HepG2 (cell line): Measurements from ENCODE around the gene BATF2. TPM values are rescaled to one million over a fixed set of nuclear protein-coding genes. Genes with fewer than 3 reads are reported as not detected.

Experiments used
- CCDC6 ChIP-seq: sonication (generic); formaldehyde crosslinking; IDR thresholded peaks from 2 replicates; pipeline ENCODE4 v1.8.1; 2022; ENCODE audit warnings: mild to moderate bottlenecking, missing genetic modification reagents, moderate library complexity
- DMAP1 ChIP-seq: IDR thresholded peaks from 2 replicates; pipeline ENCODE4 v1.6.1; 2016
- FOXA3 ChIP-seq: IDR thresholded peaks from 2 replicates; pipeline ENCODE4 v1.6.1; 2016; ENCODE audit warnings: missing genetic modification reagents, missing compliant biosample characterization
- FOXM1 ChIP-seq: sonication (generic); formaldehyde crosslinking; IDR thresholded peaks from 2 replicates; pipeline ENCODE4 v1.5.0; 2020; ENCODE audit warnings: missing genetic modification reagents
- GATAD1 ChIP-seq: IDR thresholded peaks from 2 replicates; pipeline ENCODE4 v1.6.1; 2016; ENCODE audit warnings: missing genetic modification reagents, missing compliant biosample characterization
- HMGXB4 ChIP-seq, 2 experiments: sonication (generic) in 1 of 2; formaldehyde crosslinking in 1 of 2; IDR thresholded peaks; 2 replicates each; pipeline versions ENCODE4 v1.4.0 to v1.6.1; 2018 to 2020; ENCODE audit warnings: missing genetic modification reagents in 2 of 2, borderline replicate concordance in 1 of 2, low read depth in 1 of 2, mild to moderate bottlenecking in 1 of 2, missing biosample characterization in 1 of 2
- JUNB ChIP-seq: sonication (generic); formaldehyde crosslinking; IDR thresholded peaks from 2 replicates; pipeline ENCODE4 v1.8.0; 2022; ENCODE audit warnings: missing genetic modification reagents, mild to moderate bottlenecking, borderline replicate concordance
- MIER3 ChIP-seq: IDR thresholded peaks from 2 replicates; pipeline ENCODE4 v1.6.1; 2016; ENCODE audit warnings: missing compliant biosample characterization, borderline replicate concordance
- RARG ChIP-seq: sonication (generic); formaldehyde crosslinking; IDR thresholded peaks from 2 replicates; pipeline ENCODE4 v1.4.0; 2020; ENCODE audit warnings: low read depth, mild to moderate bottlenecking, missing genetic modification reagents
- REPIN1 ChIP-seq: sonication (generic); formaldehyde crosslinking; IDR thresholded peaks from 2 replicates; pipeline ENCODE4 v1.8.0; 2022; ENCODE audit warnings: missing genetic modification reagents, low read depth, mild to moderate bottlenecking, borderline replicate concordance
- SNAPC5 ChIP-seq: sonication (generic); formaldehyde crosslinking; IDR thresholded peaks from 2 replicates; pipeline ENCODE4 v1.8.1; 2023; ENCODE audit warnings: mild to moderate bottlenecking, missing genetic modification reagents, borderline replicate concordance
- SOX5 ChIP-seq: IDR thresholded peaks from 2 replicates; pipeline ENCODE4 v1.6.1; 2016; ENCODE audit warnings: borderline replicate concordance
- SOX6 ChIP-seq, 2 experiments: fragments of 450-650 bp in 1 of 2; sonication (generic) in 1 of 2; formaldehyde crosslinking in 1 of 2; IDR thresholded peaks; 2 replicates each; pipeline versions ENCODE4 v1.4.0 to v1.6.1; 2017 to 2020; ENCODE audit warnings: antibody characterized with exemption in 1 of 2, mild to moderate bottlenecking in 1 of 2, missing genetic modification reagents in 1 of 2
- TCF7 ChIP-seq: sonication (generic); IDR thresholded peaks from 2 replicates; pipeline ENCODE4 v1.6.1; 2016; ENCODE audit warnings: antibody characterized with exemption, low read depth
- TFDP1 ChIP-seq: IDR thresholded peaks from 2 replicates; pipeline ENCODE4 v1.6.1; 2016; ENCODE audit warnings: missing compliant biosample characterization, missing genetic modification reagents, borderline replicate concordance
- ZFX ChIP-seq: sonication (generic); formaldehyde crosslinking; IDR thresholded peaks from 2 replicates; pipeline ENCODE4 v1.4.0; 2020; ENCODE audit warnings: mild to moderate bottlenecking, low read depth, missing genetic modification reagents, moderate library complexity
- ZFYVE20 ChIP-seq: sonication (generic); formaldehyde crosslinking; IDR thresholded peaks from 2 replicates; pipeline ENCODE4 v1.8.0; 2023; ENCODE audit warnings: low read depth, mild to moderate bottlenecking, moderate library complexity, missing genetic modification reagents, borderline replicate concordance
- ZMYM4 ChIP-seq: sonication (generic); formaldehyde crosslinking; IDR thresholded peaks from 2 replicates; pipeline ENCODE4 v1.8.1; 2023; ENCODE audit warnings: mild to moderate bottlenecking, missing genetic modification reagents
- ZNF18 ChIP-seq: sonication (generic); formaldehyde crosslinking; IDR thresholded peaks from 2 replicates; pipeline ENCODE4 v1.8.0; 2022; ENCODE audit warnings: mild to moderate bottlenecking, missing genetic modification reagents; ENCODE audit not compliant: insufficient replicate concordance
- ZNF34 ChIP-seq: sonication (generic); formaldehyde crosslinking; IDR thresholded peaks from 2 replicates; pipeline ENCODE4 v1.4.0; 2020; ENCODE audit warnings: mild to moderate bottlenecking, missing genetic modification reagents, borderline replicate concordance
- ZNF367 ChIP-seq: sonication (generic); formaldehyde crosslinking; IDR thresholded peaks from 2 replicates; pipeline ENCODE4 v1.4.0; 2020; ENCODE audit warnings: missing genetic modification reagents, borderline replicate concordance
- ZNF513 ChIP-seq: sonication (generic); formaldehyde crosslinking; conservative IDR thresholded peaks from 2 replicates; pipeline ENCODE4 v1.5.0; 2020; ENCODE audit warnings: missing genetic modification reagents
- ZNF878 ChIP-seq: sonication (generic); formaldehyde crosslinking; IDR thresholded peaks from 2 replicates; pipeline ENCODE4 v1.8.1; 2023; ENCODE audit warnings: mild to moderate bottlenecking, missing genetic modification reagents, moderate library complexity
- polyA plus RNA-seq, 8 experiments: library from polyadenylated mRNA; depleted of rRNA in 3 of 8; stranded (reverse) in 7 of 8; unstranded in 1 of 8; fragments of >200 nt; fragmentation: Illumina TruSeq in 4 of 8; extraction: Trizol in 4 of 8; gene quantifications; 2 replicates each; pipeline versions ENCODE4 v1.2.1 to v1.2.3, GENCODE V29; 2011 to 2016; ENCODE audit warnings: low read depth in 4 of 8, missing spikeins in 1 of 8, mixed read lengths in 1 of 8; ENCODE audit not compliant: insufficient read depth in 1 of 8
- total RNA-seq, 5 experiments: library from RNA; depleted of rRNA; stranded (reverse); fragments of >200 nt; fragmentation: Illumina TruSeq; extraction: Trizol; gene quantifications; 2 replicates each; pipeline ENCODE4 v1.2.3, GENCODE V29; 2016; ENCODE audit warnings: low read depth in 1 of 5

BATF2 gene
- total and polyA plus RNA-seq, 2 of the 13 experiments (the other 11 are each of a cell fraction or from before 2014, with no cell fraction given), result 2.8 to 3.9 TPM

GRCh38 chr11:64996710-64997380 is at the start of gene BATF2 (continued):
- TF ChIP-seq HMGXB4 (CRISPR knock-in tag; IDR thresholded peaks at IDR 0.05; ENCODE audit: borderline replicate concordance in 1 of 2, low read depth in 1 of 2), result peak; percentile 86 to 92
- TF ChIP-seq ZNF18 (CRISPR knock-in tag), result peak; percentile 74
- TF ChIP-seq DMAP1 (CRISPR knock-in tag), result peak; percentile 75
- peak; percentile 82 for TF ChIP-seq REPIN1 (CRISPR knock-in tag)
- TF ChIP-seq ZNF513, result no peak
- peak; percentile 61; the same call in 1 of the 2 replicates for TF ChIP-seq TFDP1
- TF ChIP-seq ZNF878 (CRISPR knock-in tag), result peak; percentile 91
- TF ChIP-seq ZFYVE20, result no peak
- no peak for TF ChIP-seq SOX6 (IDR thresholded peaks at IDR 0.05)
- TF ChIP-seq SOX6 (CRISPR knock-in tag; IDR thresholded peaks at IDR 0.05), result peak; percentile 82
- TF ChIP-seq SOX5 (CRISPR knock-in tag), result peak; percentile 47; the same call in 1 of the 2 replicates
- 0 out of 2 replicates have a peak, but pooled peaks have one; percentile 66 for TF ChIP-seq ZNF34
- TF ChIP-seq ZFX, result peak; percentile 78
- peak; percentile 69; the same call in 1 of the 2 replicates for TF ChIP-seq MIER3
- TF ChIP-seq GATAD1 (CRISPR knock-in tag), result peak; percentile 64; the same call in 1 of the 2 replicates
- TF ChIP-seq RARG, result no peak
- peak; percentile 62 for TF ChIP-seq FOXA3
- peak; percentile 71 for TF ChIP-seq ZMYM4
- no peak for TF ChIP-seq TCF7
- peak; percentile 98 for TF ChIP-seq ZNF367 (CRISPR knock-in tag)
- 0 out of 2 replicates have a peak, but pooled peaks have one; percentile 72 for TF ChIP-seq SNAPC5 (CRISPR knock-in tag)
- TF ChIP-seq CCDC6 (CRISPR knock-in tag), result peak; percentile 91; the same call in 1 of the 2 replicates
- TF ChIP-seq FOXM1 (CRISPR knock-in tag), result no peak
- no peak for TF ChIP-seq JUNB (CRISPR knock-in tag)
